HL-60 (cell line): ENCODE results near the gene PHC1.

Experiments used
- CTCF ChIP-seq: IDR thresholded peaks from one replicate; pipeline ENCODE4 v1.5.1; 2011; ENCODE audit warnings: low read length, control low read depth, inconsistent platforms; ENCODE audit not compliant: insufficient read depth
- GABPA ChIP-seq: IDR thresholded peaks from 2 replicates; pipeline ENCODE4 v1.6.1; 2012; ENCODE audit warnings: low read depth
- POLR2AphosphoS5 ChIP-seq: IDR thresholded peaks from 2 replicates; pipeline ENCODE4 v1.6.1; 2012; ENCODE audit warnings: low read depth
- REST ChIP-seq: IDR thresholded peaks from 2 replicates; pipeline ENCODE4 v1.6.1; 2012; ENCODE audit warnings: low read depth; ENCODE audit not compliant: insufficient replicate concordance
- SPI1 ChIP-seq: IDR thresholded peaks from 2 replicates; pipeline ENCODE4 v1.6.1; 2012; ENCODE audit warnings: low read depth, mild to moderate bottlenecking, borderline replicate concordance

- no peak for TF ChIP-seq CTCF
- TF ChIP-seq SPI1, result no peak
- TF ChIP-seq POLR2AphosphoS5, result no peak
- TF ChIP-seq REST, result no peak
- TF ChIP-seq GABPA, result no peak
These were observed 6.8 kb upstream of the PHC1 start for GRCh38 chr12:8907513-8907912.
